SK-N-SH treated with all-trans-retinoic acid at 6 μM for 48 hours (cell line): Measurements from ENCODE around the gene CCDC6.

Experiments used
- ATAC-seq: fragments of 200-7000 bp; cut with Tn5 transposase; 3 replicates; pipeline ENCODE4 v1.9.1; 2020; ENCODE audit warnings: mild to moderate bottlenecking, moderate library complexity
- ARNTL ChIP-seq: fragments of 450-650 bp; formaldehyde crosslinking; IDR thresholded peaks from 2 replicates; pipeline ENCODE4 v1.5.0; 2020; ENCODE audit warnings: low read depth, mild to moderate bottlenecking, moderate library complexity, borderline replicate concordance
- BACH2 ChIP-seq: fragments of 250-450 bp; sonication (Bioruptor Pico); IDR thresholded peaks from 2 replicates; pipeline ENCODE4 v1.9.0; 2021; ENCODE audit warnings: mild to moderate bottlenecking, borderline replicate concordance
- CREB5 ChIP-seq: fragments of 250-450 bp; sonication (Bioruptor Pico); IDR thresholded peaks from 2 replicates; pipeline ENCODE4 v1.5.1; 2020; ENCODE audit warnings: low read depth, mild to moderate bottlenecking, moderate library complexity
- CSDC2 ChIP-seq: fragments of 250-450 bp; sonication (Bioruptor Pico); IDR thresholded peaks from 2 replicates; pipeline ENCODE4 v1.5.0; 2020; ENCODE audit warnings: mild to moderate bottlenecking, moderate library complexity
- CSRNP3 ChIP-seq: fragments of 250-450 bp; sonication (Bioruptor Pico); IDR thresholded peaks from 2 replicates; pipeline ENCODE4 v1.5.1; 2021; ENCODE audit warnings: mild to moderate bottlenecking, moderate library complexity
- ESRRG ChIP-seq: fragments of 250-450 bp; sonication (Bioruptor Pico); IDR thresholded peaks from 2 replicates; pipeline ENCODE4 v1.6.1; 2021; ENCODE audit warnings: mild to moderate bottlenecking
- GLIS3 ChIP-seq: fragments of 250-450 bp; sonication (Bioruptor Pico); IDR thresholded peaks from 2 replicates; pipeline ENCODE4 v1.5.0; 2020; ENCODE audit warnings: mild to moderate bottlenecking, moderate library complexity
- ISL1 ChIP-seq: fragments of 250-450 bp; sonication (Bioruptor Pico); IDR thresholded peaks from 2 replicates; pipeline ENCODE4 v2.1.2; 2022; ENCODE audit warnings: mild to moderate bottlenecking, moderate library complexity
- OSR1 ChIP-seq: fragments of 250-450 bp; sonication (Bioruptor Pico); IDR thresholded peaks from 2 replicates; pipeline ENCODE4 v1.8.0; 2022; ENCODE audit warnings: moderate library complexity, mild to moderate bottlenecking, inconsistent platforms
- PATZ1 ChIP-seq: fragments of 250-450 bp; sonication (Bioruptor Pico); IDR thresholded peaks from 2 replicates; pipeline ENCODE4 v1.8.0; 2020; ENCODE audit warnings: mild to moderate bottlenecking, moderate library complexity, borderline replicate concordance
- POU6F1 ChIP-seq: fragments of 250-450 bp; sonication (Bioruptor Pico); IDR thresholded peaks from 2 replicates; pipeline ENCODE4 v1.8.0; 2021; ENCODE audit warnings: low read depth, mild to moderate bottlenecking, moderate library complexity, borderline replicate concordance
- PPARA ChIP-seq: fragments of 250-450 bp; sonication (Bioruptor Pico); IDR thresholded peaks from 2 replicates; pipeline ENCODE4 v1.5.0; 2020; ENCODE audit warnings: mild to moderate bottlenecking, borderline replicate concordance
- SNAI2 ChIP-seq: fragments of 250-450 bp; sonication (Bioruptor Pico); IDR thresholded peaks from 2 replicates; pipeline ENCODE4 v1.5.0; 2020; ENCODE audit warnings: mild to moderate bottlenecking, moderate library complexity
- TCF4 ChIP-seq: fragments of 250-450 bp; sonication (Bioruptor Pico); IDR thresholded peaks from 2 replicates; pipeline ENCODE4 v1.8.0; 2021; ENCODE audit warnings: mild to moderate bottlenecking, moderate library complexity, borderline replicate concordance
- TOX ChIP-seq: fragments of 250-450 bp; sonication (Bioruptor Pico); IDR thresholded peaks from 2 replicates; pipeline ENCODE4 v1.8.0; 2021; ENCODE audit warnings: mild to moderate bottlenecking, moderate library complexity, borderline replicate concordance
- TSHZ2 ChIP-seq: fragments of 250-450 bp; sonication (Bioruptor Pico); IDR thresholded peaks from 2 replicates; pipeline ENCODE4 v1.5.0; 2020; ENCODE audit warnings: mild to moderate bottlenecking, moderate library complexity
- ZC3H10 ChIP-seq: fragments of 250-450 bp; sonication (Bioruptor Pico); IDR thresholded peaks from 2 replicates; pipeline ENCODE4 v1.5.1; 2021; ENCODE audit warnings: mild to moderate bottlenecking, moderate library complexity
- ZFP30 ChIP-seq: fragments of 450-650 bp; formaldehyde crosslinking; IDR thresholded peaks from 2 replicates; pipeline ENCODE4 v1.5.0; 2022; ENCODE audit warnings: mild to moderate bottlenecking, moderate library complexity
- ZNF565 ChIP-seq: fragments of 450-650 bp; formaldehyde crosslinking; conservative IDR thresholded peaks from 2 replicates; pipeline ENCODE4 v1.5.0; 2020; ENCODE audit warnings: low read depth, mild to moderate bottlenecking, moderate library complexity
- ZNF70 ChIP-seq: fragments of 450-650 bp; formaldehyde crosslinking; IDR thresholded peaks from 2 replicates; pipeline ENCODE4 v1.5.0; 2020; ENCODE audit warnings: mild to moderate bottlenecking, moderate library complexity
- ZNF8 ChIP-seq: fragments of 450-650 bp; formaldehyde crosslinking; IDR thresholded peaks from 2 replicates; pipeline ENCODE4 v1.5.0; 2020; ENCODE audit warnings: mild to moderate bottlenecking, moderate library complexity

CCDC6 gene

GRCh38 chr10:59949608-59950007 lies 43.3 kb upstream of the CCDC6 start:
- TF ChIP-seq ZC3H10 (CRISPR knock-in tag) (no peak), TOX (CRISPR knock-in tag) (no peak), TCF4 (CRISPR knock-in tag) (no peak), PATZ1 (CRISPR knock-in tag) (no peak), OSR1 (no peak), CREB5 (CRISPR knock-in tag) (no peak), PPARA (CRISPR knock-in tag) (no peak), ZFP30 (no peak), ZNF70 (CRISPR knock-in tag) (no peak), ZNF8 (CRISPR knock-in tag) (no peak), TSHZ2 (CRISPR knock-in tag) (no peak), ARNTL (no peak), ESRRG (CRISPR knock-in tag) (no peak), CSRNP3 (CRISPR knock-in tag) (no peak), POU6F1 (CRISPR knock-in tag) (no peak), SNAI2 (no peak), ZNF565 (CRISPR knock-in tag) (no peak)
- no peak for ATAC-seq

GRCh38 chr10:59945991-59946390 lies 39.6 kb upstream of the CCDC6 start:
- ATAC-seq, result no peak
- TF ChIP-seq ZNF8 (CRISPR knock-in tag) (no peak), ZNF70 (CRISPR knock-in tag) (no peak), TSHZ2 (CRISPR knock-in tag) (no peak), ZC3H10 (CRISPR knock-in tag) (no peak)

GRCh38 chr10:59945590-59945989 lies 39.2 kb upstream of the CCDC6 start:
- no peak for ATAC-seq
- TF ChIP-seq POU6F1 (CRISPR knock-in tag), result no peak
- TF ChIP-seq TCF4 (CRISPR knock-in tag), result no peak
- no peak for TF ChIP-seq CSRNP3 (CRISPR knock-in tag)
- TF ChIP-seq ARNTL, result no peak
- no peak for TF ChIP-seq GLIS3 (CRISPR knock-in tag)
- no peak for TF ChIP-seq BACH2
- no peak for TF ChIP-seq ZFP30
- TF ChIP-seq SNAI2, result no peak
- TF ChIP-seq ZNF8 (CRISPR knock-in tag), result no peak
- no peak for TF ChIP-seq ISL1 (CRISPR knock-in tag)
- TF ChIP-seq CSDC2 (CRISPR knock-in tag), result no peak
- TF ChIP-seq ZNF70 (CRISPR knock-in tag), result no peak
